Endothelial cell (in vitro differentiated cells): Measurements from ENCODE around the gene TENM4. TPM values are rescaled to one million over a fixed set of nuclear protein-coding genes. Genes with fewer than 3 reads are reported as not detected.

ENCODE experiments used
- DNase-seq: peaks from one replicate; pipeline ENCODE4 v3.0.0; 2021; ENCODE audit warnings: low spot score
- H3K27ac Mint-ChIP-seq: one replicate; pipeline ENCODE4 v1.8.0; 2021; ENCODE audit warnings: mixed read lengths, inconsistent platforms; ENCODE audit not compliant: unreplicated experiment
- H3K27me3 Mint-ChIP-seq: one replicate; pipeline ENCODE4 v1.8.0; 2021; ENCODE audit warnings: mild to moderate bottlenecking, moderate library complexity, mixed read lengths, inconsistent platforms; ENCODE audit not compliant: unreplicated experiment
- H3K36me3 Mint-ChIP-seq: one replicate; pipeline ENCODE4 v1.8.0; 2021; ENCODE audit warnings: mild to moderate bottlenecking, low read depth, mixed read lengths, inconsistent platforms; ENCODE audit not compliant: unreplicated experiment
- H3K4me1 Mint-ChIP-seq: one replicate; pipeline ENCODE4 v1.8.0; 2021; ENCODE audit warnings: mild to moderate bottlenecking, mixed read lengths, inconsistent platforms; ENCODE audit not compliant: unreplicated experiment
- H3K4me3 Mint-ChIP-seq: one replicate; pipeline ENCODE4 v1.8.0; 2021; ENCODE audit warnings: mild to moderate bottlenecking, mixed read lengths, inconsistent platforms; ENCODE audit not compliant: unreplicated experiment
- H3K9me3 Mint-ChIP-seq: one replicate; pipeline ENCODE4 v1.8.0; 2021; ENCODE audit warnings: mixed read lengths, inconsistent platforms; ENCODE audit not compliant: unreplicated experiment
- total RNA-seq: library from RNA; stranded (reverse); fragmentation: NEBNext Ultra II Directional; extraction: Animal tissue kit (Norgen Biotek cat#: 25700); gene quantifications from one replicate; pipeline ENCODE4 v1.2.1, GENCODE V29; 2021; ENCODE audit not compliant: unreplicated experiment
- TF ChIP-seq, protein P1 (sequence below): fragments of 200-600 bp; sonication (generic); IDR thresholded peaks from one replicate; pipeline ENCODE4 v1.5.0; 2021; ENCODE audit warnings: antibody characterized with exemption; ENCODE audit not compliant: unreplicated experiment

The TENM4 gene
- total RNA-seq, 1 donor from 2014 or later: 1.8 TPM

DNA sequence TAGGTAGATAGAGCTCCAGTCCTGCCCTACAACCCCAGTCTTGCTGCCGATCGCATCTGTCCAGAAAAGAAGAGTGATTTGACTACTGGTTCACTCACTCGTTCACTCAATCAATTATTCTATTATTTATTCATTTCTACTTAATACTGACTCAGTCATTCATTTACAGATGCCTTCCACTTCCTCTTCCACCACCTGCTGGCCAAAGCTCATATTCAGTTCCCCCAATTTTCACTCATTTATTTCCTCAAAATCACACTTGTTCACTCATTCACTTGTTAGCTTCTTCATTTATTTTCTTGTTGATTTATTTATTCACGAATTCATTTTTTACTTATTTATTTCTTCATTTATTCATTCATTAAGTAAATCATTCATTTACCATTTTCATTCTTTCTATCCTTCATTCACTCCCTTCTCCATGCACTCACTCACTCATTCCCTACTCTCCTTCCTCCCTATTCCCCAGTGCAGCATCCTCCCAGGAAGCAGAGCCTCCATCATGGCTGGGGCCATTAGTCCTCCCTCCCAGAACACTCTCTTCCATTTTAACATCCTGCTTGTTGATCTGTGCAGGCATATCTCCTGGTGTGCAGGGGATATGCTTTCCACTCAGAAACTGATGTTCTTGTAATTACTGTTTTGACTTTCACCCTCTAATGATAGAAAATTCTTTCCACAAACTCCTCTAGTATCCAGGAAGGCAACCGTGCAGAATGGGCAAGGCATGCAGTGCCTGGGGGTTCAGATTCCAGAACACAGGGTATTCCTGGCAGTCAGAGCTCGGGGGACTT is 281.0 kb downstream of the TENM4 start:
- no peaks in the 10 kb centered on the region for H3K36me3 Mint-ChIP-seq
- no peaks in the 10 kb centered on the region for H3K9me3 Mint-ChIP-seq
- H3K4me1 Mint-ChIP-seq: no peaks in the 10 kb centered on the region
- H3K27me3 Mint-ChIP-seq: peaks cover 3% of the 10 kb centered on the region
- no peak overlapping the region for H3K4me3 Mint-ChIP-seq
- TF ChIP-seq, protein P1, sequence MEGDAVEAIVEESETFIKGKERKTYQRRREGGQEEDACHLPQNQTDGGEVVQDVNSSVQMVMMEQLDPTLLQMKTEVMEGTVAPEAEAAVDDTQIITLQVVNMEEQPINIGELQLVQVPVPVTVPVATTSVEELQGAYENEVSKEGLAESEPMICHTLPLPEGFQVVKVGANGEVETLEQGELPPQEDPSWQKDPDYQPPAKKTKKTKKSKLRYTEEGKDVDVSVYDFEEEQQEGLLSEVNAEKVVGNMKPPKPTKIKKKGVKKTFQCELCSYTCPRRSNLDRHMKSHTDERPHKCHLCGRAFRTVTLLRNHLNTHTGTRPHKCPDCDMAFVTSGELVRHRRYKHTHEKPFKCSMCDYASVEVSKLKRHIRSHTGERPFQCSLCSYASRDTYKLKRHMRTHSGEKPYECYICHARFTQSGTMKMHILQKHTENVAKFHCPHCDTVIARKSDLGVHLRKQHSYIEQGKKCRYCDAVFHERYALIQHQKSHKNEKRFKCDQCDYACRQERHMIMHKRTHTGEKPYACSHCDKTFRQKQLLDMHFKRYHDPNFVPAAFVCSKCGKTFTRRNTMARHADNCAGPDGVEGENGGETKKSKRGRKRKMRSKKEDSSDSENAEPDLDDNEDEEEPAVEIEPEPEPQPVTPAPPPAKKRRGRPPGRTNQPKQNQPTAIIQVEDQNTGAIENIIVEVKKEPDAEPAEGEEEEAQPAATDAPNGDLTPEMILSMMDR: peak; percentile 39
- no peak for DNase-seq
- H3K27ac Mint-ChIP-seq: no peak overlapping the region

DNA sequence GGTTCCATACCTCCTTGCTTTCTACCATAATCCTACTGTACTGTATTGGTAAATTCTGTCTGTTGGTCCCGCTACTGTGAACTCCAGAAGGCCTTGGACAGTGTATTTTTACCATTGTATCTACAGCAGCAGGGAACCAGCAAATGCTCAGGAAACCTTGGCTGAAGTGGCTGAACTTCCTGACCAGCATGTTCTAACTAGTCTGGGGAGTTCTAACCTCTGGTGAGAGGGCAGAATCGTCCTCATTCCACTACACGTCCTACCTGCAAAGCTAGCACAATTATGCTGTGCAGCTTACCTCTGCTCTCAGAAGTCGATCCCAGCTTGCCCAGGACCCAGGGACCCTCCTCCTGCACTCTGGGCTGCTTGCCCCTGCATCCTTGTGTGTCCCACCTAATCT is 283.1 kb downstream of the TENM4 start:
- Mint-ChIP-seq H3K27ac (no peak overlapping the region), H3K4me3 (no peak overlapping the region), H3K36me3 (no peaks in the 10 kb centered on the region), H3K4me1 (no peaks in the 10 kb centered on the region), H3K27me3 (peaks cover 3% of the 10 kb centered on the region), H3K9me3 (no peaks in the 10 kb centered on the region)
- TF ChIP-seq, protein P1: no peak
- DNase-seq: no peak

DNA sequence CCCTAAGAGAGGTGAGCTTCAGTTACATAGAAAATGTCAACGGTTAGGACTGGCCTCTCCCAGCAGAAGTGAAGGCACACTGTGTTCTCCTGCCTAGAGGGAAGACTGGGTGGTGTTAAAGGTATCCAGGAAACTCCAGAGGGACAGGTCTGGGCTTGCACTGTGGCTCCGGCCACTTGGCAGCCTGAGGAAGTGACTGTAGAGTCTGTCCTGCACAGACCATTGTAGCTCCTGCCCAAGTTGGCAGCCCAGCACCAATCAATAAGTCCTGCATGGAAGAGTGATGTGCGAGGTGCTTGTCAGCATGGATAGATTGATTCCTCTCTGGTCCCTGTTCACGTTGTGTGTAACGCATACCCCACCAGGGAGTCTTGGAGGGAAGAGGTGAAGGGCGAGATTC is 284.8 kb downstream of the TENM4 start:
- Mint-ChIP-seq H3K27me3 (no peaks in the 10 kb centered on the region), H3K36me3 (no peaks in the 10 kb centered on the region), H3K4me1 (no peaks in the 10 kb centered on the region), H3K9me3 (no peaks in the 10 kb centered on the region), H3K4me3 (no peak overlapping the region), H3K27ac (no peak overlapping the region)
- DNase-seq: no peak
- TF ChIP-seq, protein P1: no peak

DNA sequence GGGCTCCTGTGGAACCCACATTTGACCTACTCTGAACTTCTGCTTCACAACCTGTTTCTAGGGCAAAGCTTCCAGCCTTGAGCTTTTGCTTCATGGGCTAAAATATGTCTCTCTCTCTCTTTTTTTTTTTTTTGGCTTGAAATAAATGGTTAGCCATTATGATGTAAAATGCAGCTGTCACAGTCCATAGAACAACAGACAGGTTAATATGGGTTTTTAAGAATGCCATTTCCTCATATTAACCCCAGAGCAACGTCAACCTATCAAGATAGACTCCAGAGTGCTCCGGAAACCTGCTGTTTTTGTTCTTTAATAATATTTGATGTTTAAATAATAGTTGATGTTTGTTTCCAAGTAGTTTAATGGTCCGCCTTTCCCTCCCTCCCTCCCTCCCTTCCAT is 285.6 kb downstream of the TENM4 start:
- TF ChIP-seq, protein P1: no peak
- no peaks in the 10 kb centered on the region for H3K9me3 Mint-ChIP-seq
- H3K27me3 Mint-ChIP-seq: no peaks in the 10 kb centered on the region
- DNase-seq: no peak
- H3K4me3 Mint-ChIP-seq: no peak overlapping the region
- H3K36me3 Mint-ChIP-seq: no peaks in the 10 kb centered on the region
- H3K4me1 Mint-ChIP-seq: no peaks in the 10 kb centered on the region
- H3K27ac Mint-ChIP-seq: no peak overlapping the region

GRCh38 chr11:79152511-79152910 is 288.3 kb downstream of the TENM4 start:
- Mint-ChIP-seq H3K27ac (no peak overlapping the region), H3K36me3 (no peaks in the 10 kb centered on the region), H3K4me1 (no peaks in the 10 kb centered on the region), H3K4me3 (no peak overlapping the region), H3K9me3 (no peaks in the 10 kb centered on the region), H3K27me3 (no peaks in the 10 kb centered on the region)
- DNase-seq: no peak
- TF ChIP-seq, protein P1: no peak
